HG03025 (cell line): ENCODE measurements around the gene CYTH1.

Source experiments
- ATAC-seq: cut with Tn5 transposase; IDR thresholded peaks from one replicate; pipeline ENCODE4 v1.9.1; 2021; ENCODE audit warnings: mild to moderate bottlenecking, moderate library complexity; ENCODE audit not compliant: unreplicated experiment, low FRiP score

CYTH1 gene

DNA sequence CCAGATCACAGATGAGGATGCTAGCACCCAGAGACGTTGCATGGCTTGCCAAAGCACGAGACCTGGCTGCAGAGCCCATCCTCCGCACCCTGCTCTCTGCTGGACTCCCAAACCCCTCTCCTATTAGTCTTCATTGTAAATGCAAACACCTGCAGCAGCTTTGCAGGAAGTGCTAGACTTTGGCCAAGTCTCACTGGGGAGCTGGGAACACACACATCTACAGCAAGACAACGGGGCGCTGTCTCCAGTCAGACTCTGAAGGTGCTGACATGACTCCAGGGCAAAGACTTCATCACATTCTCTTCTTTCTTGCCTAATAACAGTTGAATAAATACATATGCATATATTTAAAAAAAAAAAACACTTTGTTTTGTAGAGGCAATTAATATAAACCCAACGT is 43.8 kb downstream of the CYTH1 start:
- no peak for ATAC-seq

DNA sequence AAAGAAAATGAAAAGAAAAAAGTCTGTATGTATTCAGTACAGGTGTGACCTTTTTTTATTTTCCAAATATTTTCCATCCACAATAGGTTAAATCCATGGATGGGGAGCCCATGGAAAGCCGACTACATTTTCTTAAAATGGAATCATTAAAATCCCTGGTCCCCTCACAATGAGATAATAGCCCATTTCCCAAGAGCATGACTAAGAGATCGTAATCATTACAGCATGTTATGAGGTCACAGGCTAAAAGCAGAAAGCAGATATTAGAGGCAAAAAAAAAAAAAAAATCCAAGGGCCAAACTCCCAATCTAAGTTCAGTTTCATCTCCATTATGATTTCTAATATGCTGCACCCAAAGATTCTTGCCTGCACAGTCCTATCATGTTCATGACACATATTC is 44.7 kb downstream of the CYTH1 start:
- ATAC-seq, result no peak

DNA sequence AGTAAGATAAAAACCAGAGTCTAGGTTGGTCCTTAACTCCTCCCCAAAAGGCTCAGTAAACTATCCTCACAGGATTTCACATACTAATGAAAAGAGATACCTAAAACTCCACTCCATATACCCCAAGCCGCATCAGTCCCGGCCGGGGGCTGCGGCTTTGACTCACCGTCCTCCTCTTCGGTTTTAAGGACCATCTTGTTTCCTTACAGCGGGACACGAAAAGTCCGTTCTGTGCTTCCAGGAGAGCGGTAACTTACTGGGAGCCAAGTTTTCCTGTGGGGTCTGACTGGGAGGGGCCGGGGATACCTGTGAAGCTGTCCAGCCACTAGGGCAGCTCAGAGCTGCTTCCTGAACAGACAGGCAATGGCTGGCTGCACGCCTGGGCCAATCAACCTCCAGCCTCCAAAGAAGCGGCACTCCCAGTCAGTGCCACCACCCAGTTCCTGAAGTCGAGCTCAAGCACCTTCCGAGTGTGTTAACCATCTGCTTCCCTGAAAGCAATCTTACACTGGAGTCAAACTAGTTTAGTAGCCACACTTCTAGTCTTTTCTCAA is 45.5 kb downstream of the CYTH1 start:
- no peak for ATAC-seq

DNA sequence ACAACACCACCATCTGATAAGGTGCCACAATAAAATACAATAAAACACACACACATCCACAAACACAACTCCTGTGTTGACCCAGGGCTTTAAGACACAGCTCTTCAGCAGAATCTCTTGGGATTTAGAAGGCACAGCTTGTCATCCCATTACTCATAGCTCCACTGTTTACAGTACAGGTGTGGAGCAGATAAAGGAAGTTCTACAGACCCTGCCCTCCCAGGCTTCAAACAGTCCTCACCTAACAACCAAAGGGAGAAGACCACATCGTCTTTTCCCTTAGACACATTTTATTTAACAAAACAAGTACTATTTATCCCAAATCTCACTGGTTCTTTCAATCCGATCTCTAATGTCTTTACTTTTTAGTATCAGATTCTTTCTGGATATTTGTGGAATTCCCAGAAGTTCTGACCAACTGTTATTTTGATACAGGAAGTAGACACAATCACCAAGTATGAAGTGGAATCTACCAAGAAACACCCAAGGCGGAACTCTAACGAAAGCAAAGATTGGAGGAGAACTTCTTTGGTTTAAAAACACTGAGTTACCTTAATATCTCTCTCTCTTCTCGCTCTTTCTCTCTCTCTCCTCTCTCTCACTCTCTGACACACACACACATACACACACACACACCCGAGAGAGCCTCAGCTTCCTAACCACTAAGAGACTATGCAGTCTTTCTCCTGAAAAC is 46.1 kb downstream of the CYTH1 start:
- no peak for ATAC-seq

DNA sequence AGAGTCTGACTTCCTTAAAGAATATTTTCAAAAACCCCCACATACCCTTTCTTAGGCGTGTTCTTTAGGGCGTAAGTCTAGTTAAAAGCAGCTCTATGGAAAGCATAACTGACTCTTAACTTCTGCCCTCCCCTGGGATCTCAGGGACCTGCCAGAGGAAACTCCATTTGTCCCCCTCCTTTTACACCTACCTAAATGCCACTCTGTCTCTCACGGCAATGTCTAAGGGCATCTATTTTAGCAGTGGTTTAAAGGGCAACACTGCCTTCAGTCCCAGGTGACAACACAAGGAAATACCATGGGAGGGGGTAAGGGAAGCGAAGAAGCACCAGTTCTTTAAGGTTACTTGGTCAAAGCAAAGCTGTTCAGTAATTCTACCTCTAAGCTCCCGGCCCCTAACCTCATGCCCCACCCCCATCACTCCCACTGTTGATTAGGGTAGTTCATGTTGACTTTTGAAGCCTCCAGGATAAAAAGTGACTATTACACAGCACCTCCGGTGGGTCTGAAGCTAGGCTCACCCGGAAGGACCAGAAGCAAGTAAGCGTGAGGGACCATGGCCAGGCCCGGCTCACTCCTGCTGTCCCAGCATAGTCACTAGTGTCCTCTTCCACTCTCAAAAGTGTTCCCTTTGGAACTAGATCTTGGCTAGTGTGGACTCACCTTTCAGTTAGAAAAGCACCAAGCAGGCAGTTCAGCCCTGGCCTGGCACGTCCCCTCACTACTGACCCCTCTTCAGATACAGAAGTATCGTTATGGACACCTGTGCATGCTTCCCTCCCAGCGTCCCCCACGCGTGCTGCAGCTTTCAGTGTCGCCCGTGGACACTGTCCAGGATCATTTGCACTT is 47.1 kb downstream of the CYTH1 start:
- no peak for ATAC-seq

DNA sequence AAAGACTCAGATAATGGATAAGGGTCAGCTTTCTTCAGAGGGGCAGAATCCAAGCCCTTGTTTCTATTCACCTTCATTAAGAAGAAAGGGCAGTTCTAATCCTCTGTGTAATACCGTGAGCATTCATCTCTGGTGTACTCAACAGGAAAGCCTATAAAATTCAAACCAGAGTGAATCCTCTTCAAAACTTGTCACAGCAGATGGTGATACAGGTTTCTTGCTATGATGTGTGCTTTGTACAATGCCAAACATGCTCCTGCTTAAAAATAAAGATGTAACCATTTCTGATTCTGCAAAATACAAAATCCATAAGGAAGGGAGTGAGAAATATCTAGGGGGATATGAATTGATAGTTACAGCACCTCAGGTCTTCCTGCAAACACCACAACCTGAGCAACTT is 49.7 kb downstream of the CYTH1 start:
- ATAC-seq, result no peak

DNA sequence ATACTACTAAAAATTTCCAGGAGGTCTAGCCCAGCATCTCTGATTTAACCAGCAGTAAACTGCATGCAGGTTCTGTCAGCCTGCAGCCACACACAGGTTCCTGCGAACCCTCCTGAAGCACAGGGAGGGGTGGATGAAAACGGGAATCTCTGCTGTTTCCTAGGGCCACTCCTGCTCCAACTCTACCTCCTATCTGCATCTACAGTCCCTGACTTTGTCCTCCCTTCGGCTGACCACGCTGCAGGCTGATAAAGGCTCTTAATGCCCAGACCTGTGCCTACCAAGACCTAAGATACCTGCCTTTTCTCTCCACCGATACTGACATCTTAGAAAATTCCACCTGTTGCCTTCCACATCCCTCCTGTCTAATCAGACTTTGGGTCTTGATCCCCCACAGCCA is 50.2 kb downstream of the CYTH1 start:
- no peak for ATAC-seq

DNA sequence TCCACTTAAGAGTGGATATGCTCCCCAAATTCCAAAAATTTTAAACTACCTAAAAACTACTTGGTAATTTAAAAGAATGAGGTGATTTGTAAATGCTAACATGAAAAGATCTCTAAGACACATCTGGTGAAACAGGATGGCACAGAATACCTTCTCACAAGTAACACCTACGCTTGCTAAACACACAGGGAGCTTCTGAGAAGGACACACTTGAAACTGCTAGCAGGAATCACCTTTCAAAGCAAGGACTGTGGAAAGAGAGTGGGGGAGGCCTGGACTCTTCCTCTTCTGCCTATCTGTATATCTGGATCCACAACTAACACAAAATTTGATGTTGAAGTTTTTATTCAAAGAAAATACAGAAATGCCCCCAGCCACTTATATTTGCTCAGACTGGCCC is 52.4 kb downstream of the CYTH1 start:
- no peak for ATAC-seq

DNA sequence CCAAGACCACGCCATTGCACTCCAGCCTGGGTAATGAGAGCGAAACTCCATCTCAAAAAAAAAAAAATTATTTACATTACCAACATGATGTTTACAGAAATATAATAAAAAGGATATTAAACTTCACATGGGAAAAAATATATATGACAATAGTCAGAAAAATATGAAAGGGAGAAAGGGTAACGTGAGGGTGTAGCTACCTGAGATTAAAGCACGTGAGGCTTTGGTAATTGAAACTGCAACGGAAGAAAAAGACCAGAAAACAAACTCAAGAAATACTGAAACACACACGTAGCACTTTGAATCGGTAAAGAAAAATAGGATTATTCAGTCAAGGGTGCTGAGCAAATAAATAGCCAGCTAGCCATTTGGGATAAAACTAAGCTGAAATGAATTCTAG is 53.6 kb downstream of the CYTH1 start:
- no peak for ATAC-seq

DNA sequence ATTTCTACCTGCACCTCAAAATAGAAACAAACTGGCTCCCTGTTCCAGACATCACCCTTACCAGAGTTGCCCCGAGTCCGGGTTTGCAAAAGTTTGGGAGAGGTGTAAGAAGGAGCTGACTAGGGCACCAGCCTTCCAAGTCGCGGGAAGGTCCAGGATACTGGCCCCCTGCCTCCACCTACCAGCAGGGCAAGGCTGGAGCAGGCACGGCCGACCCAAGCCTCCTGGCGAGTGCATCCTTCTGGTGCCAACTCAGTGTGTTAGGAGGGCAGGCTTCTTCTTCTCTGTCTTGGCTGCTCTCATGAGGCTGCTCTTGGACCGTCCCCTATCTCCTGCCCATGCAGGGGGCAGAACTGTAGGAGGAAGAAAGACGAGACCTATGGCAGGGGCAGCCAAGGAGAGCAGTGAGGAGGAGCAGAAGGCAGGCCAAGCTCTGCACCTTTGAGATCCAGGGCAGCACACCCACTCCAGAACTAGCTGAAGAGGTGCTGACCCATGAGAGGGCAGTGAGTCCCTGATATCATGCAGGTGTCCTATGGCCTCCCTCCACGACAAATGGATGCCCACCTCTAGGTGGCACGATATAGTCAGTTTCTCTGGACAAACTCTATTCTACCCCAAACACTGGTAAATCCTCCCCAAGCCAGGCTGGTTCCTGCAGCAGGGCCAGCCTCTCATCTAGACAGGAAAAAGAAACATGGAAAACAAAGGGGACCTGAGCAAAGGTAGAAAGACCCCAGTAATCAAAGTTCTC is 54.4 kb downstream of the CYTH1 start:
- ATAC-seq, result no peak

DNA sequence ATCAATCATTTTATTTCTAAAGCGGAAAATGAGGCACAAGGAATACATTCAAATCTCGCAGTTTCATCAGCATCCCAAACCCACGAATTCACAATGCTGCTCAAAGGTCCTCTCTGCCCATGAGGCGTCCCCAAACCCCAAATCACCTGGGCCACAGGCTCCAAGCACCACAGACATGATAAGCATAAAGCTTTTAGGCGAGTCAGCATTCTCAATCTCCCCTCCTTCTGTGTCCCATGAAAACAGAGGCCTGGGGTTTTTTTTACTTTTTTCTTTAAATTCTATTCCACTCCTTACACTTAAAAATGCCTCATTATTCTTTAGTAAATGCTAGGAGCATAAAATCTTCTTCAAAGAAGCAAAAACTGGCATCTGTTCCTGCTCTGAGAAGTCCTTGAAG is 55.0 kb downstream of the CYTH1 start:
- ATAC-seq, result no peak

DNA sequence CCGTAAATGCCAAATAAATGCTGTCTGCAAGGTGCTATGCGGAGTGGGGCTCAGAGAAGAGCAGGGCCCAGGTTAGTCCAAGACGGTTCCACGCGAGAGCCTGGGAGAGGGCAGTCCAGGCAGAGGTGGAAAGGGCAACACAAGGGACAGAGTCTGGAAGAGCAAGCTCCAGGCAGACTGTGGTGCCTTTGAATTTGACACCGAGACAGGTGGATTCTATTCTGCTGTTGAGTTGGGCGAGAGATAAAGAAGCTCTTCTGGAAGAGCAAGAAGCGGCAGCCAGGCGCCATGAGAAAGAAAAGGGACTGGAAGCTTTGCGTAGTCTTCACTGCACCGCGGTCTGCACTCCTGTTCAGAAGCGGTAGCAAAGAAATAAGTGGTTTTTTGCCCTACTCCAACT is 55.6 kb downstream of the CYTH1 start:
- ATAC-seq, result no peak

DNA sequence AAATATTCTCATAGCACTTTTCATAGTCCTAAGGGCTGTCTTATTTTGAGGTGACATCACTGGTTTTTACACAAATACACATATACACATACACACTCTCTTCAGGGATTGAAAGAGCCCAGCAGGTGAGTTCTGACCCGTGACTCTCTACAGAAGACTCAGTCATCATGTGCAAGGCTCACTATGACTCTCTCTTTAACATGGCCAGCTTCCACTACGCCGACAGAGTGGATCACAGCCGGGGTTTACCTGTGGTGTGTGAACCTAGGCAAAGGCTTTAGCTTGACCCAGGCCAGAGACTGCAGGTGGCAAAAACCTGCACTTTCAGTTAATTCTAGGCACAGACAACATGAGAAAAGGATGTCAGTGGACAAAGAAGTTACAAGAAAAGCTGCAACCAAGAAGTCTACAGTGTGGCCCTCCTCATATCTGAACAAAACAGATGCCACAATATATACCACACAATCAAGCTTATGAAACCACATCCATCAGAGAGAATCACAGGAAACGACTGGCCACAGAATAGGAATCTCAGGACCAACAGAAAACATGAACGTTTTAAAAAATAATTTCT is 56.5 kb downstream of the CYTH1 start:
- ATAC-seq, result no peak

DNA sequence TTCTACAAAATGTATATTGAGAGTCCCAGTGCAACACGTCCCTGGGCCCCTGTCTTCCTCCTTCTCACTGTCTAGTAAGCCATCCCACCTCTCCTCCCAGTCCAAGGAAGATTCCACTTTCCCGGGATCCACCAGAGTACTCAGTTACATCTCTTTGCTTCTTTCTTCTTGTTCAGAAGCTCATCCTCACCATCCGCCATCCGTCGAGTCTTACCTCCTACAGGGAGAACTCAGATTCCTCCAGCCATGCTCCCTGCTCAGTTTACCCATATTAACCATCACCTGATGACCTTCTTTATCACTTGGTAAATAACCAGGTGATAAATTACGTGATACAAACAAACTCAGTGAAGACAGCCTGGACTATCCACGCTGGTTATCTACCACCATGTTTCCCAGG is 57.1 kb downstream of the CYTH1 start:
- no peak for ATAC-seq

DNA sequence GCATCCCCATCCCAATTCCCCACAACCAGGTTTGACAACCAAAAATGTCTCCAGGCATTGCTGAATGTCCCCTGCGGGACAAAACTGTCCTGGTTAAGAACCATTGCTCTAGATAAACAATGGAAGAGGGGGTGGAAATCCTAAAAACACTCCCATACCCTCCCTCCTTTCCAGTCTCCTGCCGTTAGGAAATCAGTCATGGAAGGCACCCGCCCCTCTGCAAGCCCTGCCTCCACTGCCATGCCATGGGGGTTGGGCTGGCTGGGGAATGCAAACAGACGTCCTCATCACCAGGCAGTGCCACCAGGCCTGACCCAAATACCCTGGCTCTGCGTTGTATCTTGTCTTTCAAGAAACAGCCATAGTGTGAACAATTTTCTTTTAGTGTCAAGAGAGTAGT is 57.5 kb downstream of the CYTH1 start:
- no peak for ATAC-seq

DNA sequence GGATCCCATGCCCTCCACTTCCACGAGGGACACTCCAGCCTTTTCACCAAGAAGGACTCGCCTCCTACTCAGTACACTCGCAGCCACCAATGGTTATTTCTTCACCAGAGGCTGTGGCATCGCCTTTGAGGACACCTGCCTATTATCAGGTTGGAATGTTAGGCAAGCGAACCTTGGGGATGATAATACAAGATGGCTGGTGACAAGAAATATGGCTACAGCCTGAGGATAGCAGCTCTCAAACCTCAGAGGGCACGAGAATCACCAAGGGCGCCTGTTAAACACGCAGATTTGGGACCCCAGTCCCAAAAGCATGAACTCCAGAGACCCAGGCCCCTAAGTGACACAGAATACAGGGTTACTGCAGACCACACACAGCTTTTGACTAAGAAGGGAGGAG is 58.1 kb downstream of the CYTH1 start:
- ATAC-seq, result no peak

DNA sequence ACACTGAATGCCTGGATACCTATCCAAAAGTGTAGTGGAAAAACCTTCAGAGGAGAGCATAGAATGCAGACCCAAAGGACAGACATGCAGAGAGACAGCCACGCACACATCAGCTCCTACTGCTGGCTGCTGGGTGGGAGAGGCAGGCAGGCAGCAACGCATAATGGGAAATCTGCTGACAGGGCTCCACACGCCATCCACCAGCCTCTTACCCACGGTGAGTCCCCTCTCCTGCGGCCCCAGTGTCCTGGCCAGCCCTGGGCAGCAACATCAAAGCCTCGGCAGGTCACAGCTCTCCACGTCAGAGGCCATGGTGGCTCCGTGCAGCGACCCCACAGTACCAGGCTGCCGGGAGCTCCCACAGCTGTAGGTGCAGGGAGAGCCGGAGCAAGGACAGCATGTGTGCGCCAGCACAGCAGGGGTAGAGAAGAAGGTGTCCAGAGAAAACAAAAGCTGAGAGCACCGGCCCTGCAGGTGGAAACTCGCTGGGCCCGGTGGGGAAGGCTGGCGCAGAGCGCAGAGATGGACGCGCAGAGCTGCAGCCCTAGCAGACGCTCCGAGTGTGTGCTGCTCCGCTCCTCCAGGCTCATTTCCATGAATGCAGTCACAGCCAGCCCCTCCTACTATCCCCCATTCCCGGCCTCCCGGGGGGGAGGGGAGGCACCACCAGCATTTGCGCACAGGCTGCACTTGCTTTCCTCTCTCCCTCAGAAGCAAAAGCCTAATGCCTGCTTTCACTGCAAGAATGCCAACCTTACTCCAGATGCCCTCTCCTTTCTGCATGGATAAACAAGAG is 58.9 kb downstream of the CYTH1 start:
- ATAC-seq, result no peak

DNA sequence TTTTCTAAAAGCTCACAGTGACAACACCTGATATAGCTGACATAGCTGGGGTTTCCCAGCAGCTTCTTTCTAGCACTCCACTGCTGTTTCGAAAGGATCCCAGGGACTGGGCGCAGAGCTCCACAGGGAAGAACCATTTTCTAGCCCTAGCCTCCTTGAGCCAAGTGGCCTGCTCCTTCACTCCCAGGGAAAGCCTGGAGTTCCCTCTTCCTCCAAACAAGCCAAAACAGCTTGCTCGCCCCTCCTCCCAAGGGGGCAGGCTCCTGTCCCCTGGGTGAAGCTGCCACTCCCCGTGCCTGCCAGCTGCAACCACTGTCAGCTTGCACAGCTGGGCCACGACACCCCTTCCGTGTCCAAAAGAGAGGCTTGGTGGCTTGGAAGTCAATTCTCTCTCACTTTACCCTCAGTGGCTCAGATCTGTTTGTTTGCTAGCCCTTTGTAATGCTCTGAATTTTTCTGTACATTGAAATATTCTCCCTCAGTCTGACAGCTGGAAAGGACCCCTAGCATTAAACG is 59.8 kb downstream of the CYTH1 start:
- ATAC-seq, result no peak

DNA sequence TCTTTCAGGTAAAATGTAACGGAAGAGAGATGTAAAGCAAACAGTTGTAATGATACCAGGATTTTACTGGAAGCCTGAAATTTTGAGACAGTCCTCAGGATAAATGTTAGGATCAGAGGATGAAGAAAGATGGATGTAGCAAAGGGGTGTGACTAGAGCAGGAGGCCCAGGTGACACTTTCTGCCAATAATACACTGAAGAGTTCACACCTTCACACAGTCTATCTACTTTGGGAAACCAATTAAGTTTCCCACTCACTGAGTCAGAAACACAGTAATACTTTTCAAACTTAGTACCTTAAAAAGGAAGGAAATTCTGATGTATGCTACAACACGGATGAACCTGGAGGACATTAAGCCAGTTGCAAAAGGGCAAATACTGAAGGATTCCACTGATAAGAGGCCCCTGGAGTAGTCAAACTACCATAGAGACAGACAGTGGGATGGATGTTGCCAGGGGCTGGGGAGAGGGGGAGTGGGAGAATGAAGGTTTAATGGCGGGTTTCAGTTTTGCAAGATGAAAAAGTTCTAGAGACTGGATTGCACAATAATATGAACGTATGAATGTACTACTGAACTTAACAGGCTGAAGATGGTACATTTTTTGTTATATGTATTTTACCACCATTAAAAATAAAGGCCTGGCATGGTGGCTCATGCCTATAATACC is 62.3 kb downstream of the CYTH1 start:
- ATAC-seq, result no peak
